ENCODE measurements around the gene SOS1. TPM values are rescaled to one million over a fixed set of nuclear protein-coding genes. Genes with fewer than 3 reads are reported as not detected.

The SOS1 gene
- total RNA-seq, 1 experiment from 2014 or later, result 28.4 TPM

DNA sequence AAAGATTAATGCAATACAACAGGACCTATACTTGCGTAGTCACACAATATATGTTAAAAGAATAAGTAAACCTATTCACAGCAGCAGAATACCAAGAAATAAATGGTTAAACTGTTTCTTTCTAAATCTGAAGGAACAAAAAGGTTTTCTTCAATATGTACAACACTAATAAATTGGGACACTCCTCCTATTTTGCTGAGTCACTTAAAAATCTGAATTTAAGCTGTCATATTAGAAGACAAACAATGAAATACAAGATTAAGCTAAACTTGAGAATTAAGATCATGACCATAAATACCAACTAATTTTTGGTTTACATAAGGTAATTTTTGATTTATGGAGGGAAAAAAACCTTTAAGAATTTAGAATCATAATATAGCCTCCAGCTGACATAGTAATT is 138.4 kb downstream of the SOS1 start:
- ATAC-seq, result no peak
- ChIA-PET CTCF (interaction anchor here (1.6 kb wide), 1 partner anchor 35 kb away, joined by 6 read pairs; no protein-coding TSS in a partner anchor), POLR2A (no interaction called here)
- Mint-ChIP-seq H3K36me3 (peaks cover 15% of the 10 kb centered on the region), H3K27ac (no peak overlapping the region), H3K4me1 (peaks cover 24% of the 10 kb centered on the region), H3K27me3 (ENCODE audit: low read depth) (no peaks in the 10 kb centered on the region), H3K9me3 (no peaks in the 10 kb centered on the region), H3K4me3 (no peak overlapping the region)
- no peak for DNase-seq (ENCODE audit: low spot score)
- TF ChIP-seq PRRX2 (CRISPR knock-in tag; IDR thresholded peaks at IDR 0.05), result no peak
- TF ChIP-seq TP53 (CRISPR knock-in tag; IDR thresholded peaks at IDR 0.05), result no peak
- TF ChIP-seq, protein P1, sequence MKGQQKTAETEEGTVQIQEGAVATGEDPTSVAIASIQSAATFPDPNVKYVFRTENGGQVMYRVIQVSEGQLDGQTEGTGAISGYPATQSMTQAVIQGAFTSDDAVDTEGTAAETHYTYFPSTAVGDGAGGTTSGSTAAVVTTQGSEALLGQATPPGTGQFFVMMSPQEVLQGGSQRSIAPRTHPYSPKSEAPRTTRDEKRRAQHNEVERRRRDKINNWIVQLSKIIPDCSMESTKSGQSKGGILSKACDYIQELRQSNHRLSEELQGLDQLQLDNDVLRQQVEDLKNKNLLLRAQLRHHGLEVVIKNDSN (CRISPR knock-in tag; IDR thresholded peaks at IDR 0.05), result no peak

DNA sequence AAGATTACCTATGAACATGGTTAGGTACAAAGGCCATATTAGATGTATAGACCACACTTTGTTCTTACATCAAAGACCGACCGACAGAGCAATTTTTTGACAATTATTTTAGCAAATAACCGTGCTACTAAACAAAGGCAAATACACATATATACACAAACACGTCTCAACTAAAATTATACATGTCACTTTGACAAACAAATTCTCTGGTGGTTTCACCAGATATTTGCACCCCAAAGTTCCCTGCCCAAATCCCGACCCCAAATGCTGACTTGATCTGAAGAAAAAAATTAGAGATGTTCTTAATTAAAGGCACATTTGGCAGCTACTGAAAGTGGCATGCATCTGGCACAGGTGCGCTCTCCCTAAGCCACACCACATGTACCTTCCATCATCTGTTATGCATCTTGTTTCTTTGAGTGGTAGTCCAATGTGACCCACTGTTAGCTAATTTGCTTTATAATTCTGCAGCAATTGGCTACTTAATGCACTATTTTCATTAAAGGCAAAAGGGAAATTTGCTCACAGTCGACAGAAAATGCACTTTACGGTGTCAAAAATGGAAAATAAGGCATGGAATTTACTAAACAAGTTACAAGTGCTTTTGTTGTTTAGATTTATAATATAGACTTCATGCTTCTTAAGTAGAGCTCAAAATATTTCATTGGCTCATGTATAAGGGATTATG is 139.0 kb downstream of the SOS1 start:
- Mint-ChIP-seq H3K36me3 (peaks cover 11% of the 10 kb centered on the region), H3K27ac (no peak overlapping the region), H3K4me1 (peaks cover 24% of the 10 kb centered on the region), H3K4me3 (no peak overlapping the region), H3K27me3 (ENCODE audit: low read depth) (no peaks in the 10 kb centered on the region), H3K9me3 (no peaks in the 10 kb centered on the region)
- ATAC-seq (no peak), DNase-seq (ENCODE audit: low spot score) (no peak)
- CTCF ChIA-PET, result interaction anchor here (0.5 to 1.6 kb wide), 3 partner anchors 34 to 55 kb away, joined by 3 to 6 read pairs (median 6); no protein-coding TSS in a partner anchor
- TF ChIP-seq, protein P2, sequence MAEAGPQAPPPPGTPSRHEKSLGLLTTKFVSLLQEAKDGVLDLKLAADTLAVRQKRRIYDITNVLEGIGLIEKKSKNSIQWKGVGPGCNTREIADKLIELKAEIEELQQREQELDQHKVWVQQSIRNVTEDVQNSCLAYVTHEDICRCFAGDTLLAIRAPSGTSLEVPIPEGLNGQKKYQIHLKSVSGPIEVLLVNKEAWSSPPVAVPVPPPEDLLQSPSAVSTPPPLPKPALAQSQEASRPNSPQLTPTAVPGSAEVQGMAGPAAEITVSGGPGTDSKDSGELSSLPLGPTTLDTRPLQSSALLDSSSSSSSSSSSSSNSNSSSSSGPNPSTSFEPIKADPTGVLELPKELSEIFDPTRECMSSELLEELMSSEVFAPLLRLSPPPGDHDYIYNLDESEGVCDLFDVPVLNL (CRISPR knock-in tag; IDR thresholded peaks at IDR 0.05; ENCODE audit: borderline replicate concordance, low read depth), result no peak
- TF ChIP-seq NFE2L1 (CRISPR knock-in tag; IDR thresholded peaks at IDR 0.05), result no peak
- TF ChIP-seq SP1 (CRISPR knock-in tag; conservative IDR thresholded peaks at IDR 0.05), result no peak
- POLR2A ChIA-PET, result no interaction called here

DNA sequence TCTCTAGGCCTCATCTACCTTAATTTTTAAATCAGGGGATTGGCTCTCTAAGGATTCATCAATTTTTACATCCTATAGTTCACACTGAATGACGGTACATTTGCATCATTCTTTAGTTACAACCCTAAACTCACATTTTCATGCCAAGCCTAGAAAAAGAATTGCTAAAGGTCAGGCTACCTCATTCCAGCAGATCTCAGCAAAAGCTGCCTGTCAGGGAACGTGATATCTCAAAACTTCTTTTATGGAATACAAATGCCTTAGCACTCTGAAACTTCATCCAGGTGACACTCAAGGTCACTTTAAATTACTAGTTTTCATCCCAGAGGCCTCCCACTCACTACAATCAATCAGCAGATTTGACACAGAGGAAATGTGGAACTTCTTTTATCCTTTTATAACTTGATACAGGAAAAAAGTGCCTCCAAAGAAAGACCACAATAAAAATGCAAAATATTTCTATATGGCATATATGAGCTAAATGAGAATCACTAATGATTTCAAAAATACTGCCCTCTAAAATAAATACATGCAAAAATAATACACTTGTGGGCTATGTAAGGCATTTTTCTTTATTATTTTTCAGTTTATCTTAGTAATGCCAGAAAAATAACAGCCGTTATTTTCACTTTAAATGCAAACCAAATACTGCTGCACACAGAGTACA is 139.7 kb downstream of the SOS1 start:
- CTCF ChIA-PET, result interaction anchor here (0.5 to 1.6 kb wide), 2 partner anchors 33 to 46 kb away, joined by 3 to 6 read pairs; no protein-coding TSS in a partner anchor
- H3K4me1 Mint-ChIP-seq, result peaks cover 24% of the 10 kb centered on the region
- peaks cover 11% of the 10 kb centered on the region for H3K36me3 Mint-ChIP-seq
- no peak for TF ChIP-seq MXD4 (CRISPR knock-in tag; IDR thresholded peaks at IDR 0.05; ENCODE audit: borderline replicate concordance)
- TF ChIP-seq, protein P3, sequence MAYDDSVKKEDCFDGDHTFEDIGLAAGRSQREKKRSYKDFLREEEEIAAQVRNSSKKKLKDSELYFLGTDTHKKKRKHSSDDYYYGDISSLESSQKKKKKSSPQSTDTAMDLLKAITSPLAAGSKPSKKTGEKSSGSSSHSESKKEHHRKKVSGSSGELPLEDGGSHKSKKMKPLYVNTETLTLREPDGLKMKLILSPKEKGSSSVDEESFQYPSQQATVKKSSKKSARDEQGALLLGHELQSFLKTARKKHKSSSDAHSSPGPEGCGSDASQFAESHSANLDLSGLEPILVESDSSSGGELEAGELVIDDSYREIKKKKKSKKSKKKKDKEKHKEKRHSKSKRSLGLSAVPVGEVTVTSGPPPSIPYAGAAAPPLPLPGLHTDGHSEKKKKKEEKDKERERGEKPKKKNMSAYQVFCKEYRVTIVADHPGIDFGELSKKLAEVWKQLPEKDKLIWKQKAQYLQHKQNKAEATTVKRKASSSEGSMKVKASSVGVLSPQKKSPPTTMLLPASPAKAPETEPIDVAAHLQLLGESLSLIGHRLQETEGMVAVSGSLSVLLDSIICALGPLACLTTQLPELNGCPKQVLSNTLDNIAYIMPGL (CRISPR knock-in tag; IDR thresholded peaks at IDR 0.05), result no peak
- no peak for TF ChIP-seq ZNF232 (CRISPR knock-in tag; IDR thresholded peaks at IDR 0.05)
- TF ChIP-seq, protein P4, sequence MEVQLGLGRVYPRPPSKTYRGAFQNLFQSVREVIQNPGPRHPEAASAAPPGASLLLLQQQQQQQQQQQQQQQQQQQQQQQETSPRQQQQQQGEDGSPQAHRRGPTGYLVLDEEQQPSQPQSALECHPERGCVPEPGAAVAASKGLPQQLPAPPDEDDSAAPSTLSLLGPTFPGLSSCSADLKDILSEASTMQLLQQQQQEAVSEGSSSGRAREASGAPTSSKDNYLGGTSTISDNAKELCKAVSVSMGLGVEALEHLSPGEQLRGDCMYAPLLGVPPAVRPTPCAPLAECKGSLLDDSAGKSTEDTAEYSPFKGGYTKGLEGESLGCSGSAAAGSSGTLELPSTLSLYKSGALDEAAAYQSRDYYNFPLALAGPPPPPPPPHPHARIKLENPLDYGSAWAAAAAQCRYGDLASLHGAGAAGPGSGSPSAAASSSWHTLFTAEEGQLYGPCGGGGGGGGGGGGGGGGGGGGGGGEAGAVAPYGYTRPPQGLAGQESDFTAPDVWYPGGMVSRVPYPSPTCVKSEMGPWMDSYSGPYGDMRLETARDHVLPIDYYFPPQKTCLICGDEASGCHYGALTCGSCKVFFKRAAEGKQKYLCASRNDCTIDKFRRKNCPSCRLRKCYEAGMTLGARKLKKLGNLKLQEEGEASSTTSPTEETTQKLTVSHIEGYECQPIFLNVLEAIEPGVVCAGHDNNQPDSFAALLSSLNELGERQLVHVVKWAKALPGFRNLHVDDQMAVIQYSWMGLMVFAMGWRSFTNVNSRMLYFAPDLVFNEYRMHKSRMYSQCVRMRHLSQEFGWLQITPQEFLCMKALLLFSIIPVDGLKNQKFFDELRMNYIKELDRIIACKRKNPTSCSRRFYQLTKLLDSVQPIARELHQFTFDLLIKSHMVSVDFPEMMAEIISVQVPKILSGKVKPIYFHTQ (CRISPR knock-in tag; IDR thresholded peaks at IDR 0.05), result no peak
- TF ChIP-seq CREB1 (CRISPR knock-in tag; IDR thresholded peaks at IDR 0.05), result no peak
- no peak for TF ChIP-seq EMX1 (CRISPR knock-in tag; IDR thresholded peaks at IDR 0.05)
- TF ChIP-seq, protein P5, sequence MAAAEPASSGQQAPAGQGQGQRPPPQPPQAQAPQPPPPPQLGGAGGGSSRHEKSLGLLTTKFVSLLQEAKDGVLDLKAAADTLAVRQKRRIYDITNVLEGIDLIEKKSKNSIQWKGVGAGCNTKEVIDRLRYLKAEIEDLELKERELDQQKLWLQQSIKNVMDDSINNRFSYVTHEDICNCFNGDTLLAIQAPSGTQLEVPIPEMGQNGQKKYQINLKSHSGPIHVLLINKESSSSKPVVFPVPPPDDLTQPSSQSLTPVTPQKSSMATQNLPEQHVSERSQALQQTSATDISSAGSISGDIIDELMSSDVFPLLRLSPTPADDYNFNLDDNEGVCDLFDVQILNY (CRISPR knock-in tag; IDR thresholded peaks at IDR 0.05), result no peak
- no peak for TF ChIP-seq ZNF138 (CRISPR knock-in tag; conservative IDR thresholded peaks at IDR 0.05)
- no peak for TF ChIP-seq OVOL2 (CRISPR knock-in tag; IDR thresholded peaks at IDR 0.05; ENCODE audit: borderline replicate concordance)
- TF ChIP-seq SP1 (CRISPR knock-in tag; conservative IDR thresholded peaks at IDR 0.05), result no peak
- TF ChIP-seq, protein P6, sequence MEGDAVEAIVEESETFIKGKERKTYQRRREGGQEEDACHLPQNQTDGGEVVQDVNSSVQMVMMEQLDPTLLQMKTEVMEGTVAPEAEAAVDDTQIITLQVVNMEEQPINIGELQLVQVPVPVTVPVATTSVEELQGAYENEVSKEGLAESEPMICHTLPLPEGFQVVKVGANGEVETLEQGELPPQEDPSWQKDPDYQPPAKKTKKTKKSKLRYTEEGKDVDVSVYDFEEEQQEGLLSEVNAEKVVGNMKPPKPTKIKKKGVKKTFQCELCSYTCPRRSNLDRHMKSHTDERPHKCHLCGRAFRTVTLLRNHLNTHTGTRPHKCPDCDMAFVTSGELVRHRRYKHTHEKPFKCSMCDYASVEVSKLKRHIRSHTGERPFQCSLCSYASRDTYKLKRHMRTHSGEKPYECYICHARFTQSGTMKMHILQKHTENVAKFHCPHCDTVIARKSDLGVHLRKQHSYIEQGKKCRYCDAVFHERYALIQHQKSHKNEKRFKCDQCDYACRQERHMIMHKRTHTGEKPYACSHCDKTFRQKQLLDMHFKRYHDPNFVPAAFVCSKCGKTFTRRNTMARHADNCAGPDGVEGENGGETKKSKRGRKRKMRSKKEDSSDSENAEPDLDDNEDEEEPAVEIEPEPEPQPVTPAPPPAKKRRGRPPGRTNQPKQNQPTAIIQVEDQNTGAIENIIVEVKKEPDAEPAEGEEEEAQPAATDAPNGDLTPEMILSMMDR (IDR thresholded peaks at IDR 0.05), result no peak
- TF ChIP-seq ZNF263 (CRISPR knock-in tag; IDR thresholded peaks at IDR 0.05; ENCODE audit: low read depth), result no peak
- TF ChIP-seq GTF2I (CRISPR knock-in tag; conservative IDR thresholded peaks at IDR 0.05), result no peak
- TF ChIP-seq, protein P7, sequence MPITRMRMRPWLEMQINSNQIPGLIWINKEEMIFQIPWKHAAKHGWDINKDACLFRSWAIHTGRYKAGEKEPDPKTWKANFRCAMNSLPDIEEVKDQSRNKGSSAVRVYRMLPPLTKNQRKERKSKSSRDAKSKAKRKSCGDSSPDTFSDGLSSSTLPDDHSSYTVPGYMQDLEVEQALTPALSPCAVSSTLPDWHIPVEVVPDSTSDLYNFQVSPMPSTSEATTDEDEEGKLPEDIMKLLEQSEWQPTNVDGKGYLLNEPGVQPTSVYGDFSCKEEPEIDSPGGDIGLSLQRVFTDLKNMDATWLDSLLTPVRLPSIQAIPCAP (CRISPR knock-in tag; IDR thresholded peaks at IDR 0.05), result no peak
- no peak for TF ChIP-seq FOXK1 (CRISPR knock-in tag; IDR thresholded peaks at IDR 0.05)
- no peak for TF ChIP-seq JAZF1 (CRISPR knock-in tag; IDR thresholded peaks at IDR 0.05)
- TF ChIP-seq ZBTB21 (CRISPR knock-in tag; IDR thresholded peaks at IDR 0.05; ENCODE audit: borderline replicate concordance), result no peak
- POLR2A ChIA-PET, result no interaction called here
- no peak overlapping the region for H3K4me3 Mint-ChIP-seq
- H3K9me3 Mint-ChIP-seq, result no peaks in the 10 kb centered on the region
- no peak overlapping the region for H3K27ac Mint-ChIP-seq
- no peak for DNase-seq (ENCODE audit: low spot score)
- no peak for ATAC-seq
- no peaks in the 10 kb centered on the region for H3K27me3 Mint-ChIP-seq (ENCODE audit: low read depth)

All from WTC11 (cell line).